HG03108 (cell line): ENCODE data around the gene MANF.
"Not testable (repeated sequence)": the region's sequence is repeated elsewhere in the genome, so short reads cannot be mapped to it uniquely, and the experiment has no call there.

ENCODE experiments used
- ATAC-seq: cut with Tn5 transposase; IDR thresholded peaks from one replicate; pipeline ENCODE4 v1.9.1; 2021; ENCODE audit warnings: moderate library complexity; ENCODE audit not compliant: unreplicated experiment

The MANF gene

GRCh38 chr3:51371943-51372557 is 13.0 kb upstream of the MANF start:
- ATAC-seq = no peak

- no peak for ATAC-seq
Measured at GRCh38 chr3:51373658-51374421, 11.3 kb upstream of the MANF start.

GRCh38 chr3:51374456-51374855 is 10.6 kb upstream of the MANF start:
- ATAC-seq = no peak

- ATAC-seq = no peak
Measured at GRCh38 chr3:51375136-51375535, 10.0 kb upstream of the MANF start.

DNA sequence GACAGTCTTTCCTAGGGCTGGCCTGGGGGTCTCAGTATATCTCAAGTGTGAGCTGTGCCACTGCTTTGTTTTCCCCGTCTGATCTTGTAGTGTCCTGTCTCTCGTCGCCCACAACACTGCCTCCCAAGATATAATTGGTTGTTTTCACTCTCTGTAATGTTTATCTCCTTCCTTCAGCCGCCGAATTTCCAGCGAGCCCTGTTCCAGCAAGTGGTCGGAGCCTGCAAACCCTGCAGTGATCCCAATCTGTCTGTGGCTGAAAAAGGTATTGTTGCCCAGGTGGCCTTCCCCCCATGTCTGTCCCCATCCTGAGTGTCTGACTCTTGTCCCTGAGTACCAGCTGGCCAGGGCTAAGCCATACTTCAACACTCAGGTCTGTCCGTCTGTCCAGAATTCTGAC is 9.5 kb upstream of the MANF start:
- ATAC-seq = no peak

DNA sequence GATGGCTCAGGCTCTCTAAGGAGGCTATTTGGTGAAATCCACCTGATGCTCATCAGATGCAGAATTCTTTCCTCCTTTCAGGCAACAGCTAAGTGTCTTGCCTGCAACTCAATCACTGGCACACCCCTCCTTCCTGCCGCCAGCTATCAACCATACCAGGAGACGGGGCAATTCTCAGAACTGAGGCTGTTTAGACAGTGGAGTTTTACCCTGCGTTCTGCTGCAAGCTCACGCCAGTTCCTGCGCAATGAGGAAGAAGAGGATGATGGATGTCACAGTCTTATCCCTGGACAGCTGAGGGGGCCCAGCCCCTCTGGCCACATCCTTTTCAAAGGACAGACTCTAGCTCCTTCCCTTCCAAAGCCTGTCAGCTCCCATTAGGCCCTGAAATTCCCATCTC is 7.0 kb upstream of the MANF start:
- ATAC-seq = no peak

DNA sequence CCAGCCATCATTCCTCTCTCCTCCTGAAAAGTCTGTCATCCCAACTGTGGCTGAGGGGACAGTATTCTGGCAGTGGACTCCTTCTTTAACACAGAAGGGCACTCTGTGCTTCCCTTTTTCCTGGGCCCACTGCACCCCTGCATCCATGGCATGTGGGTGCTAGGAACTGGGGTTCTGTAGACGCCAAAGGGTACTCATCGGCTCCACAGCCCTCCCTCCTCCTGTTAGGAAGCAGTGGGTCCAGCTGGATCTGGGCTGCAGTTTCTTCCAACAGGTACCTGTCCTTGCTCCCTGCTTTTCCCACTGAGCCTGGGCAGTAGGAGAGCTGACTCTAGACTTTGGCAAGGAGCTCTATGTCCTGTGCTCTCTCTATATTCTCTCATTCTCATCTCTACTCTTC is 6.4 kb upstream of the MANF start:
- no peak for ATAC-seq

GRCh38 chr3:51379301-51379700 is 5.8 kb upstream of the MANF start:
- no peak for ATAC-seq

GRCh38 chr3:51379746-51380455 is 5.2 kb upstream of the MANF start:
- no peak for ATAC-seq

- no peak for ATAC-seq
Measured at GRCh38 chr3:51380601-51381332, 4.3 kb upstream of the MANF start.

DNA sequence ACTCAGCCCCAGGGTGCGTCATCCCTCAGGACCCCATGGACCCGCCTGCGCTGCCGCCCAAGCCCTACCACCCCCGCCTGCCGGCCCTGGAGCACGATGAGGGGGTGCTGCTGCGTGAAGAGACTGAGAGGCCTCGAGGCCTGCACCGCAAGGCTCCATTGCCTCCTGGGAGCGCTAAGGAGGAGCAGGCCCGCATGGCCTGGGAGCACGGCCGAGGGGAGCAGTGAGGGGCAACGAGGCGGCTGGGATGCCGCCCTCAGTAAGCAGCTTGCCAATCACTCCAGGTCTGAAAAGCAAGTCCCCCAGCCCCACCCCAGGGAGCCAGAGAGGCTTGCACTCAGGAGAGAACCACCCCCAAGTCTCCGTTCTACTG is 3.8 kb upstream of the MANF start:
- ATAC-seq = no peak

DNA sequence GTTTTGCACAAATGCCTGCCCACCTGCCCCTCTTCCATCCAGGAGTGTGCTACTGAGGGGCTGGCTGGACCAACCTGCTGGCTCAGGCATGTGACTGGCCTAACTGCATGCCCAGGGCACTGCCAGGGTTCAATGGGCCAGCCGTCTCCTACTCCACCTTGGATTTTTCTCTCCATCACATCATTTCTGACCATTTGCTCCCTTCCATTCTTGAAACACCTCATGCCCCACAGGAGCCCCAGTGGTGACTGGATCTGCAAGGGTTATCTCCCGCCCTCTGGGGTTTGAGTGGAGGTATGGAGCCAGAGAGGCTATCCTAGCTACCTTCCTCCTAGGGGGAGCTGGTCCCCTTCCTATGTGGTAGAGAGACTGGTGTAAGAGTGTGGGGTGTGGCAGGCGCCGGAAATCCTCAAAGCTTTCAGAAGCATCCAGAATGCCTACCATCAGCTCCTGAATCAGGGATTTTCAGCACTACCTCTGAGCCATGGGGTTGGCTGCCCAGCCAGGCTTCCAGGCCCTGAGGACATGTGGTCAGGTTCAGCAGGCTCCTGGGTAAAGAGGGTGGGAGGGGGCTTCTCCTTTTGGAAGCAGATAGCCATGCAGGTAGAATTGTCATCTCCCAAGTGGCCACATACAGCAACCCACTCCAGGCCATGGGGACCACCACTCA is 2.9 kb upstream of the MANF start:
- ATAC-seq = no peak

GRCh38 chr3:51382947-51383578 is 2.0 kb upstream of the MANF start:
- ATAC-seq = no peak

GRCh38 chr3:51384055-51384725 is 901 bp upstream of the MANF start:
- ATAC-seq = no peak

GRCh38 chr3:51385621-51386091 is 565 bp downstream of the MANF start:
- no peak for ATAC-seq

GRCh38 chr3:51386159-51386851 is 1.2 kb downstream of the MANF start:
- no peak for ATAC-seq

GRCh38 chr3:51386852-51387229 is 1.8 kb downstream of the MANF start:
- ATAC-seq = no peak

DNA sequence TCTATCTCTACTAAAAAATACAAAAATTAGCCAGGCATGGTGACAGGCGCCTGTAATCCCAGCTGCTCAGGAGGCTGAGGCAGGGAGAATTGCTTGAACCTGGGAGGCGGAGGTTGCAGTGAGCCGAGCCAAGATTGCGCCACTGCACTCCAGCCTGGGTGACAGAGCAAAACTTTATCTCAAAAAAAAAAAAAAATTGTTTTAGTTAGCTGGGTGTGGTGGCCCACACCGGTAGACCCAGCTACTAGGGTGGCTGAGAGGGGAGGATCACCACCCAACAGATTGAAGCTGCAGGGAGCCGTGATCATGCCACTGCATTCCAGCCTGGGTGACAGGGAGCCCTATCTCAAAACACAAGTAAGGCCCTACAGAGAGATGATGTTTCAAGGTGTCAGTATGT is 2.2 kb downstream of the MANF start:
- not testable (repeated sequence) for ATAC-seq

GRCh38 chr3:51388286-51389029 is 3.4 kb downstream of the MANF start:
- ATAC-seq = no peak
